ENCODE results near the gene BTNL3.
"Not testable (repeated sequence)": the region's sequence is repeated elsewhere in the genome, so short reads cannot be mapped to it uniquely, and the experiment has no call there.

The BTNL3 gene

GRCh38 chr5:181017448-181017847 is 28.8 kb downstream of the BTNL3 start:
- in situ Hi-C loops (cut with HindIII; ENCODE audit: low sequenced_read_pairs): not testable (repeated sequence)

- in situ Hi-C loops (cut with HindIII; ENCODE audit: low sequenced_read_pairs): no loop called here
Observed at GRCh38 chr5:181020688-181021087, 32.0 kb downstream of the BTNL3 start.

GRCh38 chr5:181024245-181025064 is 35.8 kb downstream of the BTNL3 start:
- in situ Hi-C loops (cut with HindIII; ENCODE audit: low sequenced_read_pairs): no loop called here

- in situ Hi-C loops (cut with HindIII; ENCODE audit: low sequenced_read_pairs): no loop called here
Observed at GRCh38 chr5:181027452-181028031, 38.9 kb downstream of the BTNL3 start.

- in situ Hi-C loops (cut with HindIII; ENCODE audit: low sequenced_read_pairs): no loop called here
Observed at GRCh38 chr5:181028032-181028819, 39.6 kb downstream of the BTNL3 start.

DNA sequence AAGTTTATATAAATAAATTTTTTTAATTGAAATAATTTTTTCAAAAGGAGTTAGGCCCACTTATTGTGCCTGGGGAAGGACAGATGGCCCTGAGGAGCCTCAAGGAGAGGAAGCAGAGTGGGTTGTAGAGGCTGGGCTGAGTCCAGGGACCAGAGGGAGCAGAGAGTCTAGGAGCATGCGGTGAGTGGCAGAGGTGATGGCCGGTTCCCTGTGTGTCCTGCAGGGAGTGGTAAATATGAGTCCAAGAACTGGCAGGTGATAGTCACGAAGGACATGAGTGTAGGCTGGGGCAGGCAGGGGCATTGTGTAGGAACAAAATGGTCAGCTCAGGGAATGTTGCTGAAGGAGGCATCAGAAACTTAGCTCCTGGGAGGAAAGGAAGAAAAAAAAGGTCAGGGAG is 43.1 kb downstream of the BTNL3 start:
- in situ Hi-C loops (cut with HindIII; ENCODE audit: low sequenced_read_pairs): no loop called here

DNA sequence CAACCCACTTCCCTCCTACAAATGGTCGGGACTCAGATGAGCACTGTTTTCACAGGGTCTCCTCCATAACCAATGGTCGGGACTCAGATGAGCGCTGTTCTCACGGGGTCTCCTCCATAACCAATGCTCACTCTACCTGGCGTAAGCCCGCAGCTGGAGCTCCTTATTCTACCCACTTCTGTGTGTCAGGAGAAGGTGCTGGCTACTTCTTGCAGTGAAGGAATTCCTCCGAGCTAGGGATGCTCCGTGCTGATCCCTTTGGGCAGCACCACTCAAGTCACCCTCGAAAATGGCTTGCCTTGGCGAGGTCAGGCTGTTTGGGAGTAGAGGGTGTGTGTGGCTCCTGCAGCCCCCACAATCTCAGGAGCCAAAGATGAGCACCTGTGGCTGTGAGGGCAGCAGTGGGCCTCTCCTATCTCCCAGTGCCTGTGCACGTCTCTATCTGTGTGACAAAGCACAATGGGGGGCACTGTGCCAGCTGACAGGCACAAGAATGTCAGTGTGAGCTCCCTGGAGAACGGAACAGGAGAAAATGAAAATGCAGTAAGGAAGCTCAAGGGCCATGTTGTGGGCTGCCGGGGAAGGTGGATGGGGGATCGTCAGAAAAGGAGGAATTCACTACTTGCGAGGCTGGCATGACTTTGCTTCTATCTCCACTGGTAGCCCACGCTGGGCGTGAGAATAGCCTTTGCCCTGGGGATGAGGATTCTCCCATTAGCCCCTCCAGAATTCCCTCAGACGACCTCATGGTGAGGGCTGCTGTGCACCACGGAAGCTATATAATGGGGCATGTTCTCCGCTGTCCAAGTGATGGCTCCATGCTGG is 47.6 kb downstream of the BTNL3 start:
- in situ Hi-C loops (cut with HindIII; ENCODE audit: low sequenced_read_pairs): no loop called here

DNA sequence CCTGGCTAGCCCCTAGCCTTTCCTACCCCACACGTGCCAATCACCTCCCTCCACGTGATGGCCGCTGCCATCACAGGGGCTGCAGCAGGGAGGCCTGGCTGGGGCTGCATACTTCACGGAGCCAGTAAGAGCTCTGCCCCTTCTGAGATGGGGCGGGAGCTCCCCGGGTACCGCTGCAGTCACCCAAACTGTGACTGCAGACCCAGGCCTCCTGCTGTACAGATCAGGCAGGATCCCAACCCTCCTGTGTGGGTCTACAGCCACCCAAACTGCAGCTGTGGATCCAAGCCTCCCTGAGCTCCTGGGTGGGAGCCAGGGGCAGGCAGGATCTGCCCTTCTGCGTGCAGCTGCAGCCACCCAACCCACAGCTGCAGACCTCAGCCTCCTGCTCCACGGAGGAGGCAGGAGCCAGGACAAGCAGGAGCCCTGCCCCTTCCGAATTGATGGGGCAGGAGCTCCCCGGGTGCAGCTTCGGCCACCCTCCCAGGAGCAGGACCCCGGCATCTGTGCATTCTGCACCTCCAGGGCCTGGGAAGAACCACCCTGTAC is 48.2 kb downstream of the BTNL3 start:
- in situ Hi-C loops (cut with HindIII; ENCODE audit: low sequenced_read_pairs): no loop called here

DNA sequence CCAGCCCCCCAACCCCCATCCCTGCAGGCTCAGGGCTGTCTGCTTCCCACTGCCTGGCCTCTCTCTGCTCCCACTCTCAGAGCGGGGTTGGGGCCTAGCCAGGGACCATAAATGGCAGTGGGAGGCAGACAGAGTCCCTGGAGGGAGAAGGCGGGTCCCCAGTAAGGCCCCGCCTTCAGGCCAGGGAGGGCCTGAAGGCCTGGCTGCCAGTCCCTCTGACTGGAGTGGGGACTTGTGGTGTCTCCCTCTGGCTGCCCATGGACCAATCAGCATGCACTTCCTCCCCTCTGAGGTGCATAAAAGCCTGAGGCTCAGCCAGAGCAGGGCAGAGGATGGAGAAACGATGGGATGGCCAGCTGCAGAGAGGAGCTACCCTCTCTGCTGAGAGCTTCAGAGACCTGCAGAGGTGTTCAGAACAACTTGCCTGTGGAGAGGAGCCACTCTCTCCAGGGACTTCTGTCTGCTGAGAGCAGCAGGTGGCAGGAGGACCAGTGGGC is 48.8 kb downstream of the BTNL3 start:
- in situ Hi-C loops (cut with HindIII; ENCODE audit: low sequenced_read_pairs): no loop called here

GRCh38 chr5:181039471-181039870 is 50.8 kb downstream of the BTNL3 start:
- in situ Hi-C loops (cut with HindIII; ENCODE audit: low sequenced_read_pairs): no loop called here

DNA sequence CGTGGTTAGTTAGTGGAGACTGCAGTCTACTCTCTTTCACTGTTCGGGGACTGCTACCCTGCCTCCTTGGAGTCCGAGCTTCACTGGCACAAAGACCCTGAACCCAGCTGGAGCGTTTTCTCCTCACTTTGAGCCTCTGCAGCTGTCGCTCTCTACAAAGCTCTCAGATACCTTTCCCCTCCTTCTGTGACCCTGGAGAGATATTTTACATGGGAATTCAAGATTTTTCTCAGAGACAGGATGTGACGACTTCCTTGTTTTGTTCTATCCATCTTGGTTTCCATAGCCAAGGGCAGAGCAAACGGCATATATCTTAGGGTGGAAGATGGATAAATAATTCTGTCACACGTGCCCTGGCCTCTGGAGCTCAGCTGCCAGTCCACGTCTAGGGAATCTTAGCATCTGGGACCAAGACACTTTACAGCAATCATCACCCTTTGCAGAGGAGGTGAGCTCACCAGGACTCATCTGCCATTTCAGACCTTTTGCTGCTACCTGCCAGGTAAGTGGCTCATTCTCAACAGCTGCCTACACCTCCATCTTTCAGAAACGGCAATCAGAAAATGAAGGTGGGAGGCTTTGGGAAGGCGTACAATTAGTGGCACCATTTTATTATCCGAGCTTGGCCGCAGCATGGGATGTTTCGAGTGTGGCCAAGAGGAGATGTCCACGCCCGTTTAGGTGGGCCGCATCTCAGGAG is 51.4 kb downstream of the BTNL3 start, which contains the start of gene BTNL9:
TSS of gene BTNL9 (plus strand) at position 336 of the 700 bp plus-strand sequence. CDS start 5,224 bp downstream, outside the sequence.
- in situ Hi-C loops (cut with HindIII; ENCODE audit: low sequenced_read_pairs): no loop called here

GRCh38 chr5:181040631-181040945 is 51.9 kb downstream of the BTNL3 start:
- in situ Hi-C loops (cut with HindIII; ENCODE audit: low sequenced_read_pairs): no loop called here

DNA sequence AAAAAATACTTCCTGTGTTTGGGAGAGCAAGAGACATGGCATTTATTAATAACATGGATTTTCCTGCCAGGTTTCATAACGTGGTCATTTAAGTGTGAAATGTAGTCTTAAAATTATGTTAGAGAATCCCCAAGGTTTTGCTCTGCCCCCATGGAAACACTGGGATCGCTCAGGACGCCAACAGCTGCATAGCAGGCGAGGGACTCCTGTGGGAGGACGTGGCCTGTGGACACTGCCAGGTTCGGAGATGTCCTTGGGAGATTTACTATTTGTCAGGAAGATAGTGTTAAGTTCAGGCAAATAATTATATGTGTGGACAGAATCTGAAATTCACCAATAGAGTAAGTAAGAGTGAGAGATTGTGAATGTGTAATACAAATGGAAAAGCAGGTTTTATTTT is 52.4 kb downstream of the BTNL3 start:
- in situ Hi-C loops (cut with HindIII; ENCODE audit: low sequenced_read_pairs): no loop called here

DNA sequence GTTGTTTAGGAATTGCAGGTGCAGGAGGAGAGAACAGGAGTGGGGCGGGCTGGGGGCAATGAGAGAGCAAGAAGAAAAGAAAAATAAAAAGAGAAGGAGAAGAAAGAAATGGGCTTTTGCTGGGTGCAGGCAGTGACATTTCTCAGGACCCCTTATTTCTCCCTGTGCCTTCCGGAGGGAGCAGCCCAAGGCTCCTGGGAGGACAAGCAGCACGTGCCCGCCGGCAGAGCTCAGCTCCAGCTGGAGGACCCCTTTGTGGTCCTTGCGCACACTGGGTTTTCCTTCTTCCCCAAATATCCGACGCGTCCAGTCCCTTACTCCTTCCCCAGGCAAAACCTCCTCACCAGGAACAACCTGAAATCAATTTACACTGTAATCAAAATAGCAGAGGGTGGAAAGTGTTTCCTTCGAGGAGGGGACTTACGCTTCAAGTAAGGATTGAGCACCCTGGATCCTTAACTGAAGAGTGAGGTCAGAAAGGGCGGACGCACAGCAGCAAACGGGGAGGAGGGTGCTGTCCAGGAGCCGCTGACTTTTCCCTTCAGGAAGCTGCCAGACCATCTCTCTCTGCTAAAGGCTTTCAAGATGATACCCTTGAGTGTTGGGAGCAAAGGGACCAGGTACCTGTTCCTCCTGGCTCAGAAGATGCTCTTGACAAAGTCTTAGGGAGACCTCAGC is 53.5 kb downstream of the BTNL3 start:
- in situ Hi-C loops (cut with HindIII; ENCODE audit: low sequenced_read_pairs): no loop called here

DNA sequence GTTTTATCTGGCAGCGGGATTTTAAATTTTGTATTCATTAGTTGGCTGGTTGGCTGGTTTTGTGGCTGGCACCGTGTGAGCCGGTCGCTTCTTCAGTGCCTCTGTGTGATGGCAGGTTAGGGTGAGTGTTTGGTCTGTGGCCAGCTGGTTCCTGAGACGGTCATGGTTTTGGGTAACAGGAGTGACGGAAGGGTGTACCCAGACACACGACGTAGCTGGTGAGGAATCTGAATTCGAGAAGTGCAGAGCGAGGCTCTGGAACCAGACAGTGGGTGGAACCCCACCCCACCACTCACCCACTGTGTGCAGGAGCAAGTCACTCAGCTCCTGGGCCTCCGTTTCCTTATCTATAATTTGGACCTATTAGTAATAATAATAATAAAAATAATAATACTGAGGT is 54.1 kb downstream of the BTNL3 start:
- in situ Hi-C loops (cut with HindIII; ENCODE audit: low sequenced_read_pairs): no loop called here

DNA sequence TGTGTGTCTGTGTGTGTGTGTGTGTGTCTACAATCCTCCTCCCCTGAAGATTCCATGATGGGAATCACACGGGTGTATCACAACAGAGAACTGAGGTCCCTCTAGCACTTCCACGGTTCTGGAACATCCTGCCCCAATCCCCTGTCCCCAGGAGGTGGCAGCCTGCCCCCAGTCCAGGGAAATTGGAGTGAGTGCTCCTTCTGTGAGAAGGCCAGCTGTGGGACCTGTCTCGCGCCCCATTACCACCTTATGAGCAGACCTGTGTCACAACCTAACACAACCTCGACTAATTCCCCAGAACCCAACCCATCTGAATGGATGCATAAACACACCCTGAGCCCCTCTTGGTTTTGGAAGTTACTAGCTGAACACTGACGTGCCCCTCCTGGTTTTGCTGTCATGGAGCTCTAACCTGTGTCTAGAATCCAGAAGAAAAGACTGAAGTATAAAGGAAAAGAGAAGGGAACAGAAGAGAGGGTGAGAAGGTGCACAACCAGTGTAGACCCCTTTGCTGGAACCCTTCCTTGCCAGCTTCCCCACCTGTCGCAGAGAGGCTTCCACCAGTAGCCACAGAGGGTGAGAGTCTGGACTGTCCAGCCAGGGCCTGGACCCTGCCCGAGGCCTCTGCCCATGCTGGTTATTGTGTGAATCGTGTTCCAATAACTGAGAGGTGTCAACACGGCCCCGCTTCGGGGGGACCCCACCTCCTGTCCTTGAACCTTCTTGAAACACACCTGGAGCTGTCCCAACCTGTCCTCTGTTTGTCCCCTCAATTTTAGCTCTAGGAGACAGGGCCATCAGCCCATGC is 54.8 kb downstream of the BTNL3 start:
- in situ Hi-C loops (cut with HindIII; ENCODE audit: low sequenced_read_pairs): no loop called here

GRCh38 chr5:181044093-181044599 is 55.5 kb downstream of the BTNL3 start:
- in situ Hi-C loops (cut with HindIII; ENCODE audit: low sequenced_read_pairs): no loop called here

DNA sequence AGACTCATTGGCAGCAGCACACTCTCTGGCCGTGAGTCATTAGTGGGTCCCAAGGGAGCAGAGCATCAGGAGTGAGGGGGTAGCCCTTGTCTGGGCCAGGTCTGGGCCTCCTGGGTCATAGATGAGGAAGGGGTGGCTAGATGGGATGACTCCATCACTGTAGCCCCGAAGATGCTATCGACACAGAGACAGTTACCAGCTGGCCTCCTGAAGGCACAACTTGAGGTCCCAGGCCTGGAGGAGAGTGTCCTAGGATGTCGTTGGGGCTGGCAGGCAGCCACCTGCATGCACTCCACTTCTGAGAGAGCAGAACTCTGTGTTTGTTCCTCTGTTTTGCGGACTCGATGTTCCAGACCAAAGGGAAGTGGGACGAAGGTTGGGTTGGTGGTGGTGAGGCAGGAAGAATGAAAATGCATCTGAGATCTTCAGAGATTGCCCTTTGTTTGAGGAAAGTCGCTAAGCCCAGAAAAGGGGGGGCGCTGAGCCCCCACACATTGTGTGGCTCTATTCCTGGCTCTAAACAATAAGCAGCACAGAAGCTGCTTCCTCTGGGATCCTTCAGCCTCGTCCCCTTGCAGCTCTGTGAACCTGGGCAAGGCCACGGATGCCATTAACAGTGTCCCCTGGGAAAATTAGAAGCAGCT is 56.1 kb downstream of the BTNL3 start:
- in situ Hi-C loops (cut with HindIII; ENCODE audit: low sequenced_read_pairs): no loop called here
